ENCODE measurements around the gene IGF2R.

DNA sequence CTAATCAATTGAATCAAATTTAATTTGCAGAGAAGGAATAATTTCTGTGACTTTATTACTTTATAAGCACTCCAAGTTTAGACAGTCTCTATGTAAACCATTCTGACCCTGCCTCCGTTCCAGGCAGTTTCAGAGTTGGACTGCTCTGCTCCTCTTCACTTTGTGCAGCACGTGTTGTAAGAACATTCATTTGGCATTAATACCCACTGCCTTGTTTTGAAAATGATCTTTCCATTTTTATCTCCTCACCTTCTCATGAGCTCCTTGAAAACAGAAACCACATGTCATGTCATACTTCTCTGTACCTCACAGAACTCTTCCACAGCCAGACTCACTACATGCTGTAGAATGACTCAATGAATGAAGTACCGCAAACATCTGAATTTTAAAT, 178.3 kb downstream of the IGF2R start:
- TF ChIP-seq, protein P1, sequence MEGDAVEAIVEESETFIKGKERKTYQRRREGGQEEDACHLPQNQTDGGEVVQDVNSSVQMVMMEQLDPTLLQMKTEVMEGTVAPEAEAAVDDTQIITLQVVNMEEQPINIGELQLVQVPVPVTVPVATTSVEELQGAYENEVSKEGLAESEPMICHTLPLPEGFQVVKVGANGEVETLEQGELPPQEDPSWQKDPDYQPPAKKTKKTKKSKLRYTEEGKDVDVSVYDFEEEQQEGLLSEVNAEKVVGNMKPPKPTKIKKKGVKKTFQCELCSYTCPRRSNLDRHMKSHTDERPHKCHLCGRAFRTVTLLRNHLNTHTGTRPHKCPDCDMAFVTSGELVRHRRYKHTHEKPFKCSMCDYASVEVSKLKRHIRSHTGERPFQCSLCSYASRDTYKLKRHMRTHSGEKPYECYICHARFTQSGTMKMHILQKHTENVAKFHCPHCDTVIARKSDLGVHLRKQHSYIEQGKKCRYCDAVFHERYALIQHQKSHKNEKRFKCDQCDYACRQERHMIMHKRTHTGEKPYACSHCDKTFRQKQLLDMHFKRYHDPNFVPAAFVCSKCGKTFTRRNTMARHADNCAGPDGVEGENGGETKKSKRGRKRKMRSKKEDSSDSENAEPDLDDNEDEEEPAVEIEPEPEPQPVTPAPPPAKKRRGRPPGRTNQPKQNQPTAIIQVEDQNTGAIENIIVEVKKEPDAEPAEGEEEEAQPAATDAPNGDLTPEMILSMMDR (IDR thresholded peaks at IDR 0.05) = no peak
- no peak for TF ChIP-seq EZH2 (IDR thresholded peaks at IDR 0.05; ENCODE audit: borderline replicate concordance, insufficient read depth, low read depth, low read length, poor library complexity, severe bottlenecking)
